ENCODE results near the gene PON3.

The PON3 gene

GRCh38 chr7:95434557-95435421 is 38.6 kb upstream of the PON3 start, which contains the start of gene PON2:
PON2 (minus strand) TSS chr7:95435028; CDS start chr7:95434951, 77 bp downstream.
- H3K4me3 ChIP-seq (ENCODE audit: low read depth, low read length) = peak within 1 kb of the TSS; percentile 71
- no peak for TF ChIP-seq CTCF (IDR thresholded peaks at IDR 0.05; ENCODE audit: low read depth, low read length)

- TF ChIP-seq CTCF (IDR thresholded peaks at IDR 0.05; ENCODE audit: low read depth, low read length) = no peak
- H3K4me3 ChIP-seq (ENCODE audit: low read depth, low read length) = peak overlapping the region; percentile 71
These were observed 37.9 kb upstream of the PON3 start for GRCh38 chr7:95433952-95434556.

- no peak overlapping the region for H3K4me3 ChIP-seq (ENCODE audit: low read depth, low read length)
These were observed 37.0 kb upstream of the PON3 start for GRCh38 chr7:95433129-95433528.

GRCh38 chr7:95432606-95433005 is 36.4 kb upstream of the PON3 start:
- H3K4me3 ChIP-seq (ENCODE audit: low read depth, low read length) = no peak overlapping the region
- no peak for TF ChIP-seq CTCF (IDR thresholded peaks at IDR 0.05; ENCODE audit: low read depth, low read length)

More at GRCh38 chr7:95433129-95433528, 37.0 kb upstream of the PON3 start:
- TF ChIP-seq CTCF (IDR thresholded peaks at IDR 0.05; ENCODE audit: low read depth, low read length) = no peak

- no peak overlapping the region for H3K4me3 ChIP-seq (ENCODE audit: low read depth, low read length)
- no peak for TF ChIP-seq CTCF (IDR thresholded peaks at IDR 0.05; ENCODE audit: low read depth, low read length)
These were observed 34.7 kb upstream of the PON3 start for GRCh38 chr7:95430864-95431263.

GRCh38 chr7:95429241-95429990 is 33.2 kb upstream of the PON3 start:
- no peak overlapping the region for H3K4me3 ChIP-seq (ENCODE audit: low read depth, low read length)
- no peak for TF ChIP-seq CTCF (IDR thresholded peaks at IDR 0.05; ENCODE audit: low read depth, low read length)
